Thymus (tissue), 11 donors: ENCODE data around the gene PDE2A. TPM values are rescaled to one million over a fixed set of nuclear protein-coding genes. Genes with fewer than 3 reads are reported as not detected.

Experiments used
- DNase-seq, 9 donors: peaks; one replicate each; pipeline ENCODE4 v3.0.0-alpha.2; 2013; ENCODE audit warnings: low spot score in 9 of 9, low read depth in 6 of 9, missing footprints in 1 of 9
- H3K27ac ChIP-seq, 2 donors: one replicate each; pipeline ENCODE4 v1.5.1; 2013; ENCODE audit warnings: control low read depth in 1 of 2, low read depth in 1 of 2, low read length in 1 of 2, mild to moderate bottlenecking in 1 of 2, moderate library complexity in 1 of 2
- H3K27me3 ChIP-seq, 2 donors: one replicate each; pipeline ENCODE4 v1.5.1; 2013; ENCODE audit warnings: low read length in 1 of 2; ENCODE audit not compliant: control insufficient read depth in 2 of 2, insufficient read depth in 1 of 2
- H3K36me3 ChIP-seq, 2 donors: one replicate each; pipeline ENCODE4 v1.5.1; 2013; ENCODE audit warnings: low read length in 1 of 2, mild to moderate bottlenecking in 1 of 2, moderate library complexity in 1 of 2; ENCODE audit not compliant: control insufficient read depth in 2 of 2, insufficient read depth in 2 of 2
- H3K4me1 ChIP-seq, 2 donors: one replicate each; pipeline ENCODE4 v1.5.1; 2013; ENCODE audit warnings: low read length in 2 of 2; ENCODE audit not compliant: control insufficient read depth in 2 of 2, insufficient read depth in 2 of 2
- H3K4me3 ChIP-seq, 2 donors: one replicate each; pipeline ENCODE4 v1.5.1; 2013; ENCODE audit warnings: low read length in 2 of 2, control low read depth in 1 of 2, mild to moderate bottlenecking in 1 of 2
- H3K9me3 ChIP-seq, 2 donors: one replicate each; pipeline ENCODE4 v1.5.1; 2013; ENCODE audit warnings: low read length in 1 of 2, mild to moderate bottlenecking in 1 of 2; ENCODE audit not compliant: control insufficient read depth in 2 of 2, insufficient read depth in 1 of 2
- WGBS: extraction: QIAGEN DNeasy Blood & Tissue Kit; methylation state at CpG from one replicate; pipeline ENCODE4 v1.1.7; 2013; 5-methylcytosine and 5-hydroxymethylcytosine counted together
- polyA plus RNA-seq: library from polyadenylated mRNA; stranded (reverse); fragments of 200-250 nt; gene quantifications from one replicate; pipeline ENCODE4 v1.2.3, GENCODE V29; 2013
- total RNA-seq: library from RNA; stranded (reverse); fragments of 120-200 nt; gene quantifications from one replicate; pipeline ENCODE4 v1.2.4, GENCODE V29; 2013
- donor health status: healthy.

The PDE2A gene
- total and polyA plus RNA-seq, 2 donors = 1.1 to 16.9 TPM

GRCh38 chr11:72529068-72529467 lies 145.2 kb downstream of the PDE2A start:
- WGBS = 81% methylated on average over 3 of the region's 3 CpGs
- no peak for DNase-seq
- Histone ChIP-seq H3K36me3 (no peaks in the 10 kb centered on the region), H3K9me3 (no peaks in the 10 kb centered on the region), H3K4me3 (no peak overlapping the region), H3K27me3 (no peaks in the 10 kb centered on the region), H3K4me1 (no peaks in the 10 kb centered on the region), H3K27ac (no peak overlapping the region)

GRCh38 chr11:72528121-72528520 lies 146.1 kb downstream of the PDE2A start:
- 91% methylated on average over 3 of the region's 3 CpGs for WGBS

More at GRCh38 chr11:72528121-72528520, 146.1 kb downstream of the PDE2A start:
- Histone ChIP-seq H3K27me3 (no peaks in the 10 kb centered on the region), H3K4me3 (no peak overlapping the region), H3K9me3 (no peaks in the 10 kb centered on the region), H3K27ac (no peak overlapping the region), H3K36me3 (no peaks in the 10 kb centered on the region), H3K4me1 (no peaks in the 10 kb centered on the region)
- DNase-seq = no peak

Other genes with a start within 250 kb of the PDE2A start
- gene CLPB, start 239.9 kb downstream of the PDE2A start, total RNA-seq = 11.5 TPM
- 6.5 TPM for gene CLPB, start 239.9 kb downstream of the PDE2A start, polyA plus RNA-seq
- 36.4 TPM for gene ARAP1, start 78.0 kb upstream of the PDE2A start, total RNA-seq
- 92.2 TPM for gene ARAP1, start 78.0 kb upstream of the PDE2A start, polyA plus RNA-seq
- gene STARD10, start 119.6 kb upstream of the PDE2A start, total RNA-seq = 41.5 TPM
- gene STARD10, start 119.6 kb upstream of the PDE2A start, polyA plus RNA-seq = 39.7 TPM
- gene ATG16L2, start 140.0 kb upstream of the PDE2A start, total RNA-seq = 10.6 TPM
- 56.5 TPM for gene ATG16L2, start 140.0 kb upstream of the PDE2A start, polyA plus RNA-seq